ENCODE data around the gene GANC. TPM values are rescaled to one million over a fixed set of nuclear protein-coding genes. Genes with fewer than 3 reads are reported as not detected.

GANC gene
- total and polyA plus RNA-seq, 2 donors from 2014 or later = 11.3 to 40.4 TPM

GRCh38 chr15:42283671-42284070, 10.7 kb downstream of the GANC start:
- FAIRE-seq (no peak), DNase-seq (no peak)
- TF ChIP-seq CTCF (IDR thresholded peaks at IDR 0.05; ENCODE audit: borderline replicate concordance, extremely low read depth, insufficient read depth) = no peak
- Histone ChIP-seq H3K4me1 (ENCODE audit: control insufficient read depth in 2 of 3, insufficient read depth in 2 of 3, low read depth in 1 of 3, low read length in 3 of 3) (no peaks in the 10 kb centered on the region), H3K27me3 (ENCODE audit: control insufficient read depth, insufficient read depth, low read length) (no peaks in the 10 kb centered on the region), H3K4me3 (ENCODE audit: low read length in 3 of 3) (no peak overlapping the region), H3K9me3 (ENCODE audit: control insufficient read depth in 2 of 3, insufficient read depth in 1 of 3, low read length in 3 of 3) (no peaks in the 10 kb centered on the region), H3K9ac (ENCODE audit: low read length in 3 of 3) (no peak overlapping the region), H3K27ac (ENCODE audit: low read depth in 2 of 2, low read length in 2 of 2) (no peak overlapping the region), H3K36me3 (ENCODE audit: control insufficient read depth in 2 of 3, insufficient read depth in 3 of 3, low read length in 3 of 3) (peaks cover 0 to 28% (median 20%) of the 10 kb centered on the region in 3 donors)
- intact Hi-C loops (cut with DNase I) = no loop called here

- DNase-seq = no peak
- intact Hi-C loops (cut with DNase I) = no loop called here
- no peak overlapping the region for H3K4me3 ChIP-seq (ENCODE audit: low read length in 3 of 3)
- H3K4me1 ChIP-seq (ENCODE audit: control insufficient read depth in 2 of 3, insufficient read depth in 2 of 3, low read depth in 1 of 3, low read length in 3 of 3) = no peaks in the 10 kb centered on the region
- no peak for TF ChIP-seq CTCF (IDR thresholded peaks at IDR 0.05; ENCODE audit: borderline replicate concordance, extremely low read depth, insufficient read depth)
- H3K36me3 ChIP-seq (ENCODE audit: control insufficient read depth in 2 of 3, insufficient read depth in 3 of 3, low read length in 3 of 3) = peaks cover 0 to 24% (median 15%) of the 10 kb centered on the region in 3 donors
- H3K9me3 ChIP-seq (ENCODE audit: control insufficient read depth in 2 of 3, insufficient read depth in 1 of 3, low read length in 3 of 3) = no peaks in the 10 kb centered on the region
- FAIRE-seq = no peak
- H3K9ac ChIP-seq (ENCODE audit: low read length in 3 of 3) = no peak overlapping the region
- H3K27ac ChIP-seq (ENCODE audit: low read depth in 2 of 2, low read length in 2 of 2) = no peak overlapping the region
- H3K27me3 ChIP-seq (ENCODE audit: control insufficient read depth, insufficient read depth, low read length) = no peaks in the 10 kb centered on the region
Measured at GRCh38 chr15:42284551-42284950, 11.6 kb downstream of the GANC start.

- no peak for FAIRE-seq
Measured at GRCh38 chr15:42285034-42285433, 12.0 kb downstream of the GANC start.

More at GRCh38 chr15:42285034-42285433, 12.0 kb downstream of the GANC start:
- H3K9me3 ChIP-seq (ENCODE audit: control insufficient read depth in 2 of 3, insufficient read depth in 1 of 3, low read length in 3 of 3) = no peaks in the 10 kb centered on the region
- H3K36me3 ChIP-seq (ENCODE audit: control insufficient read depth in 2 of 3, insufficient read depth in 3 of 3, low read length in 3 of 3) = peaks cover 0 to 24% (median 11%) of the 10 kb centered on the region in 3 donors
- H3K9ac ChIP-seq (ENCODE audit: low read length in 3 of 3) = no peak overlapping the region
- TF ChIP-seq CTCF (IDR thresholded peaks at IDR 0.05; ENCODE audit: borderline replicate concordance, extremely low read depth, insufficient read depth) = no peak
- DNase-seq = no peak
- no peak overlapping the region for H3K4me3 ChIP-seq (ENCODE audit: low read length in 3 of 3)
- H3K4me1 ChIP-seq (ENCODE audit: control insufficient read depth in 2 of 3, insufficient read depth in 2 of 3, low read depth in 1 of 3, low read length in 3 of 3) = no peaks in the 10 kb centered on the region
- no peaks in the 10 kb centered on the region for H3K27me3 ChIP-seq (ENCODE audit: control insufficient read depth, insufficient read depth, low read length)
- intact Hi-C loops (cut with DNase I) = no loop called here
- no peak overlapping the region for H3K27ac ChIP-seq (ENCODE audit: low read depth in 2 of 2, low read length in 2 of 2)

Measured in kidney (tissue), 14 donors.